SU-DHL-6 (cell line): Measurements from ENCODE around the gene NEFH.

Source experiments
- CTCF ChIP-seq: fragments of 200-600 bp; sonication (generic); IDR thresholded peaks from one replicate; pipeline ENCODE4 v1.5.1; 2017; ENCODE audit warnings: antibody characterized with exemption, mild to moderate bottlenecking, low read length, moderate library complexity; ENCODE audit not compliant: insufficient read depth, poor library complexity, severe bottlenecking
- EZH2phosphoT487 ChIP-seq: fragments of 200-600 bp; sonication (generic), shearing (Covaris generic); conservative IDR thresholded peaks from 2 replicates; pipeline ENCODE4 v1.6.1; 2018; ENCODE audit warnings: mild to moderate bottlenecking, antibody characterized with exemption, low read length, moderate library complexity, mixed read lengths

- TF ChIP-seq CTCF, result no peak
- no peak for TF ChIP-seq EZH2phosphoT487
Measured at GRCh38 chr22:29451863-29452262, 28.2 kb upstream of the NEFH start.
